SJCRH30 (cell line): ENCODE measurements around the gene AMPD1. TPM values are rescaled to one million over a fixed set of nuclear protein-coding genes. Genes with fewer than 3 reads are reported as not detected.

Source experiments
- DNase-seq, 2 experiments: peaks; one replicate each; pipeline ENCODE4 v3.0.0-alpha.2; 2015 to 2020
- H3K27ac ChIP-seq: fragments of 250-450 bp; sonication (Bioruptor Pico); 2 replicates; pipeline ENCODE4 v1.5.1; 2020; ENCODE audit warnings: mild to moderate bottlenecking, moderate library complexity
- H3K27me3 ChIP-seq: fragments of 250-450 bp; sonication (Bioruptor Pico); 2 replicates; pipeline ENCODE4 v1.5.1; 2020; ENCODE audit warnings: mild to moderate bottlenecking, moderate library complexity
- H3K36me3 ChIP-seq: fragments of 250-450 bp; sonication (Bioruptor Pico); 2 replicates; pipeline ENCODE4 v1.5.1; 2020; ENCODE audit warnings: mild to moderate bottlenecking, moderate library complexity
- H3K4me1 ChIP-seq: fragments of 250-450 bp; sonication (Bioruptor Pico); 2 replicates; pipeline ENCODE4 v1.5.1; 2020; ENCODE audit warnings: mild to moderate bottlenecking, moderate library complexity
- H3K4me3 ChIP-seq: fragments of 250-450 bp; sonication (Bioruptor Pico); 2 replicates; pipeline ENCODE4 v1.5.1; 2020; ENCODE audit warnings: mild to moderate bottlenecking, moderate library complexity
- H3K9me3 ChIP-seq: fragments of 250-450 bp; sonication (Bioruptor Pico); replicated peaks from 2 replicates; pipeline ENCODE4 v1.5.1; 2020; ENCODE audit warnings: mild to moderate bottlenecking, moderate library complexity
- total RNA-seq: library from RNA; depleted of rRNA; stranded (reverse); fragments of >200 nt; shearing (Covaris generic); gene quantifications from 2 replicates; pipeline ENCODE4 v1.2.3, GENCODE V29; 2014

The AMPD1 gene
- total RNA-seq, 1 experiment from 2014 or later, result not detected

DNA sequence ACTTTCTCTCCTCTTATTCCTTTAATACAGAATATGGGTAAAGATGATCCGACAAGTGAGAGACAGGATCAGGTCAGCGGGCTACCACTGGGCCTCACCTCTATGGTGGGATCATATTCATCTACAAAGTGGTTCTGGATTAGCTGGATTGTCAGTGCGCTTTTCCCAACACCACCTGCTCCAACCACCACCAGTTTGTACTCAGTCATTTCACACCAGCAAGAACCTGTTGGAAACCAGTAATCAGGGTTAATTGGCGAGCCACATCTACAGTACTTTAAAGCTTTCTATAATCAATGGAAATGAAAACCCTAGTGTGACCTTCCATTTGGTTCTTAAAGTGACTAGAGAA, 20.6 kb upstream of the AMPD1 start:
- Histone ChIP-seq H3K36me3 (peaks cover 80% of the 10 kb centered on the region), H3K4me1 (peaks cover 6% of the 10 kb centered on the region; the same call in 1 of the 2 replicates), H3K4me3 (peak overlapping the region; percentile 90), H3K27ac (peak overlapping the region; percentile 81), H3K9me3 (no peaks in the 10 kb centered on the region), H3K27me3 (no peaks in the 10 kb centered on the region)
- DNase-seq, result no peak

DNA sequence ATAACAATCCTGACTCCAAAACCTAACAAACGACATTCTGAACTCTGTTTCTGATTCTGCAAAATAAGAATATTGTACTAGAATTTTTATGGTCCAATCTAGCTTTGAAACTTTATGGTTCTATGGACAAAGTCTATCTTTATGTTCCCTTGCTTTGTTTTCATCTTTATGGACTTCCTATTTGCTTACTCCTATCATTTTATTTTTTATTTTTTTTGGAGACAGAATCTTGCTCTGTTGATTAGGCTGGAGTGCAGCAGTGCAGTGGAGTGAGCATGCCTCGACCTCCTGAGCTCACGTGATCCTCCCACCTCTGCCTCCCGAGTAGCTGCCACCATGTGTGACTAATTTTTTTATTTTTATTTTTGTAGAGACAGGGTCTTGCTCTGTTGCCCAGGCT, 17.6 kb upstream of the AMPD1 start:
- Histone ChIP-seq H3K27ac (no peak overlapping the region), H3K36me3 (peaks cover 75% of the 10 kb centered on the region), H3K27me3 (no peaks in the 10 kb centered on the region), H3K4me3 (no peak overlapping the region), H3K9me3 (no peaks in the 10 kb centered on the region), H3K4me1 (peaks cover 6% of the 10 kb centered on the region; the same call in 1 of the 2 replicates)
- DNase-seq, result no peak

- H3K27me3 ChIP-seq, result no peaks in the 10 kb centered on the region
- H3K36me3 ChIP-seq, result peaks cover 81% of the 10 kb centered on the region
- H3K27ac ChIP-seq, result no peak overlapping the region
- no peak overlapping the region for H3K4me3 ChIP-seq
- 0 out of 2 replicates have a peak, but pooled peaks cover 2% of the 10 kb centered on the region for H3K4me1 ChIP-seq
- no peak for DNase-seq
- H3K9me3 ChIP-seq, result no peaks in the 10 kb centered on the region
Measured at GRCh38 chr1:114710360-114710759, 15.0 kb upstream of the AMPD1 start.

DNA sequence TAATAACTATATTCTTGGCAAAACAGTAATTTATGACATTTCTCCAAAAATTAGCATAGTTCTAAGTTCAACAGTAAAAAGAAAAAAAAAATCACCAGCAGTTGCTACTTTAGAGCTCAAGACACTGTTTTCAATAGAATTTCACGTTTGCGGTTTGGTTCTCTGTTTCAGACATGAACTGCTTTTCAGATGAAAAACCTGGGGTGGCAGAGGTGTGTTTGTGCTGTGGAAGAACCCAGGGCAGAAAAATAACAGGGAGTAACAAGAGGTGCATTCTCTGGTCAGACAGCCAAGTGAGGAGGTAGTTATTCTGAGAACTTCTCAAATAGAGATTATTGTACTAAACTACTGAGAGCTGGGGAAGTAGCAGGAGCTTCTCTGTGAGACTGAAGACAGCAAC, 12.3 kb upstream of the AMPD1 start:
- Histone ChIP-seq H3K9me3 (no peaks in the 10 kb centered on the region), H3K4me3 (no peak overlapping the region), H3K36me3 (peaks cover 58% of the 10 kb centered on the region), H3K27ac (no peak overlapping the region), H3K4me1 (no peaks in the 10 kb centered on the region), H3K27me3 (no peaks in the 10 kb centered on the region)
- DNase-seq, result no peak

DNA sequence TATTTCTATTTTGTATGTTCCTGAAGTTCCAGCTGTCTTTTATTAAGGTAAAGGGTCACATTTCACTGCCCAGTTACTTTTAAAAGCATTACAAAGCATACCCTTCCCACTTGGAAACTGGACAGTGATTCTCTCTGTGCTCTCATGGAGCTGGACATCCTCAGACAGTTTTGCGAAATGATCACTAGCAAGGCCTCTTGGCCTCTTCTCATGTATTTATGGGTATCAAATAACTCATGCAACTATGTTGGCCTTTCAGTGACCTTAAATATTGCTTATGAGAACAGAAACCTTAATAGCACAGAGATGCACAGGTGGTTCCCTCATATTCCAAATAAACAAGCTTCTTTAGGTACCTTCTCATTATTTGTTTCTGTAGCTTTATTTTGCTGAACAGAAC, 7.9 kb upstream of the AMPD1 start:
- H3K9me3 ChIP-seq, result no peaks in the 10 kb centered on the region
- H3K36me3 ChIP-seq, result peaks cover 26% of the 10 kb centered on the region
- no peak overlapping the region for H3K4me3 ChIP-seq
- peak in 1 of 2 experiments; percentile 15 for DNase-seq
- H3K27ac ChIP-seq, result no peak overlapping the region
- H3K27me3 ChIP-seq, result no peaks in the 10 kb centered on the region
- no peaks in the 10 kb centered on the region for H3K4me1 ChIP-seq

DNA sequence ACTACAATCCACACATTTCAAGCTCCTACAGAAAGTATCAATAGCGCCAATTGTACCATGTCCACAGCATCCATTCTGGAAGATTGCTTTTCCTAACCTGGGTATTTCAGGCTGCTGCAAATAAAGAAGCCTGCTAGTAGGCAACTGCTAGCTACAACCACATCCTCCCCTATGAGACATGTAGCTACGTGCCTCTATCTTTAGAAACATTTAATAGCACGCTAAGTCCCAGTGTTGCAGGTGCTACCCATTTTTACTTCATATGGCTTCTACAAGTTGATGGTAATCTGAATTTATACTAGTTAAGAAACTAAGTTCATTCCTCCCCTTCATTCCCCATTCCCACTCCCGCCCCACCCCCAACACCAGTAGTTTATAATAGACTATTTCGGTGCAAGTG, 7.4 kb upstream of the AMPD1 start:
- no peak overlapping the region for H3K27ac ChIP-seq
- H3K4me3 ChIP-seq, result no peak overlapping the region
- no peaks in the 10 kb centered on the region for H3K27me3 ChIP-seq
- no peaks in the 10 kb centered on the region for H3K4me1 ChIP-seq
- no peak for DNase-seq
- H3K9me3 ChIP-seq, result no peaks in the 10 kb centered on the region
- peaks cover 21% of the 10 kb centered on the region for H3K36me3 ChIP-seq

DNA sequence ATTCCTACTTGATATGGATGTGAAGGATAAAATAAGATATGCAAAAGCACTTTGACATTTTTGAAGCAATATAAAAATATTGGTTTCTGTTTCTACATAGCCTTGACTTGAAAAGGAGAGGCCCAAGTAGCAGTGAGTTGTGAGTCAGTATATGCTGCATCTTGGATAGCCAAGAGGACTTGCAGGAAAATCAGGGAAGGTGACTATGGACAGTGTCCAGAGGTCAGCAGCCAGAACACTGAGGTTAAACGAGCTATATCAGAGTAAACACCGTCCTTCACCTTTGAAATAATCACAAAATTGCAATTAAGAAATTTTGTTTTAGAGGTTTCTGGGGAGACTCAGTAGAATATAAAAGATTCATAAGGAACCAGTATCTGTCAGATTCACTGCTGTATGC, 6.6 kb upstream of the AMPD1 start:
- DNase-seq, result no peak
- Histone ChIP-seq H3K4me1 (no peaks in the 10 kb centered on the region), H3K4me3 (no peak overlapping the region), H3K27ac (no peak overlapping the region), H3K9me3 (no peaks in the 10 kb centered on the region), H3K36me3 (peaks cover 13% of the 10 kb centered on the region; the same call in 1 of the 2 replicates), H3K27me3 (no peaks in the 10 kb centered on the region)

GRCh38 chr1:114700036-114700600, 4.8 kb upstream of the AMPD1 start:
- Histone ChIP-seq H3K4me3 (no peak overlapping the region), H3K27me3 (no peaks in the 10 kb centered on the region)

GRCh38 chr1:114696810-114697209, 1.5 kb upstream of the AMPD1 start:
- H3K9me3 ChIP-seq, result no peaks in the 10 kb centered on the region
- DNase-seq, result no peak
- H3K36me3 ChIP-seq, result no peaks in the 10 kb centered on the region
- no peak overlapping the region for H3K27ac ChIP-seq
- H3K4me1 ChIP-seq, result peaks cover 13% of the 10 kb centered on the region
- no peak overlapping the region for H3K4me3 ChIP-seq
- H3K27me3 ChIP-seq, result no peaks in the 10 kb centered on the region

More at GRCh38 chr1:114700036-114700600, 4.8 kb upstream of the AMPD1 start:
- Histone ChIP-seq H3K27ac (no peak overlapping the region), H3K9me3 (no peaks in the 10 kb centered on the region), H3K36me3 (no peaks in the 10 kb centered on the region), H3K4me1 (peaks cover 10% of the 10 kb centered on the region)
- DNase-seq, result no peak

- H3K4me1 ChIP-seq, result peaks cover 23% of the 10 kb centered on the region
- no peaks in the 10 kb centered on the region for H3K36me3 ChIP-seq
- no peak overlapping the region for H3K4me3 ChIP-seq
- no peak overlapping the region for H3K27ac ChIP-seq
- no peaks in the 10 kb centered on the region for H3K9me3 ChIP-seq
- no peak for DNase-seq
- no peaks in the 10 kb centered on the region for H3K27me3 ChIP-seq
Measured at GRCh38 chr1:114694540-114695310, 621 bp downstream of the AMPD1 start.

- Histone ChIP-seq H3K4me1 (peaks cover 23% of the 10 kb centered on the region), H3K36me3 (no peaks in the 10 kb centered on the region), H3K4me3 (no peak overlapping the region), H3K27ac (no peak overlapping the region), H3K27me3 (no peaks in the 10 kb centered on the region), H3K9me3 (no peaks in the 10 kb centered on the region)
- DNase-seq, result no peak
Measured at GRCh38 chr1:114692947-114693346, 2.4 kb downstream of the AMPD1 start.

DNA sequence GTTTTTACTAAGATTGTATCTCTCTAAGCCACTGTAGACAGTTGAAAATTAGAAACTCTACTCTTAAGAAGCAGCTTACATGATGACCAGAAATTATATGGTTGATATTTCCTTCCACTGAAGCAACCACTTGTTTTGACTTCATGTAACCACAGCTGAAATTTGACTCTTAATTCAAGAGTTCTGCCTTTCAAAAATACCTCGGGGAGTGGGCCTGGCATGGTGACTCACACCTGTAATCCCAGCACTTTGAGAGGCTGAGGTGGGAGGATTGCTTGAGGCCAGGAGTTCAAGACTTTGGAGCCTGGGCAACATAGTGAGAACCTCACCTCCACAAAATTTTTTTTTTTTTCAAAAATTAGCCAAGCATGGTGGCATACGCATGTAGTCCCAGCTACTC, 4.3 kb downstream of the AMPD1 start:
- Histone ChIP-seq H3K4me1 (peaks cover 22% of the 10 kb centered on the region), H3K4me3 (no peak overlapping the region), H3K36me3 (no peaks in the 10 kb centered on the region), H3K27ac (no peak overlapping the region), H3K27me3 (no peaks in the 10 kb centered on the region), H3K9me3 (no peaks in the 10 kb centered on the region)
- peak; percentile 32 to 50 for DNase-seq

DNA sequence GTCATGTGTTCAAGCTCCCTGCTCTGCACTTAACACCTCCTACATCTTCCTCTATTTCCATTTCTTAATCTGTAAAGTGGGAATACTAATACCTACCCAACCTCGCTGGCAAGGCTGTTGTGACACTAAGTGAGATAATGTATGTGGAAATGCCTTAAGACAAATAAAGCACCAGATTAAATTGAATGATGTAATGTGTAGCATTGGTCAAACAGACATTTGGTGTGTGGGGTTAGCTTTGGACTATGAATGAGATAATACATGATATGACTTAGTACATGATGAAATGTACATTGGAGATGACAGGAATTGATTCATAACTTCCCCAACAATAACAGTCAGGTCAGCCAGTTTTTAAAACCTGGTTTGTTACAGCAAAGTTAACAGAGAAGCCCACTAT, 5.2 kb downstream of the AMPD1 start:
- DNase-seq, result no peak
- Histone ChIP-seq H3K27ac (no peak overlapping the region), H3K36me3 (no peaks in the 10 kb centered on the region), H3K9me3 (no peaks in the 10 kb centered on the region), H3K27me3 (no peaks in the 10 kb centered on the region), H3K4me3 (no peak overlapping the region), H3K4me1 (peaks cover 13% of the 10 kb centered on the region)

DNA sequence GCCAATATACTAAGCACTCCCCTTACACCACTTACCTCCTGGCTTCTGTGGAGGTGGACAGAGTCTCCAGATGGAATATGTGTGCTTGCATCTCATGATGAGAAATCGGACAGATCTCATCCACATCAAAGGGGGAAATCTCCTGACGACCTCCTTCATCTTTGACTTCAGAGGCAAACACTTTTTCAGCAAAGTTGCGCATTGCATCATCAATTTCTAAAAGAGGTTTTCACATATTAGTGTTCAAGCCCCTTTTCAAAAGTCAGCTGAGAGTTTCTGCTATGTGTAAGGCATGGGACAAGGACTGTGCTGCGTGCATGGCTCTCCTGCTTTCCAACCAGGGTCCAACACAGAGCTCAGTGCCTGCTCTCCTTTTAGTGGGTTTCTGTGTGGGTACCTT, 6.8 kb downstream of the AMPD1 start:
- Histone ChIP-seq H3K27me3 (no peaks in the 10 kb centered on the region), H3K4me1 (peaks cover 9% of the 10 kb centered on the region), H3K9me3 (no peaks in the 10 kb centered on the region), H3K27ac (no peak overlapping the region), H3K4me3 (no peak overlapping the region), H3K36me3 (no peaks in the 10 kb centered on the region)
- no peak for DNase-seq

GRCh38 chr1:114685851-114686250, 9.5 kb downstream of the AMPD1 start:
- no peak overlapping the region for H3K4me3 ChIP-seq
- peaks cover 8% of the 10 kb centered on the region for H3K4me1 ChIP-seq
- no peaks in the 10 kb centered on the region for H3K27me3 ChIP-seq
- no peaks in the 10 kb centered on the region for H3K9me3 ChIP-seq
- DNase-seq, result no peak
- H3K27ac ChIP-seq, result no peak overlapping the region
- no peaks in the 10 kb centered on the region for H3K36me3 ChIP-seq

DNA sequence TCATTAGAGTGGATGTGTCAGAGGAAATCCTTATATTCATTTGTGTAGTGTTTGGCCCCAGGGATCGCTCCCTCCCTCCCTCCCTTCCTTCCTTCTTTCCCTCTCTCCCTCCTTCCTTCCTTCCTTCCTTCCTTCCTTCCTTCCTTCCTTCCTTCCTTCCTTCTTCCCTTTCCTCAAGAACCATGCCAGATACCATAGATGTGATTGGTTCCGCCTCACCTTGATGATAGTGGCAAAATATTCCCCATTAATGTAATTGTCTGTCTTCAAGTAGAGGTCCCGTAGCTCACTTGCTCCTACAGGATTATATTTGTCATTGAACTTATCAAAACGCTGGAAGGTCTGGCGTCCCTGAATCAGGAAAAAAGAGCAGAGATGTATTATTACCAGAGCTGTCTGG, 17.7 kb downstream of the AMPD1 start:
- Histone ChIP-seq H3K4me1 (no peaks in the 10 kb centered on the region), H3K27me3 (0 out of 2 replicates have a peak, but pooled peaks cover 2% of the 10 kb centered on the region), H3K27ac (no peak overlapping the region), H3K9me3 (no peaks in the 10 kb centered on the region), H3K36me3 (no peaks in the 10 kb centered on the region), H3K4me3 (no peak overlapping the region)
- DNase-seq, result no peak
